WTC11 (cell line): ENCODE results near the gene GLCCI1. TPM values are rescaled to one million over a fixed set of nuclear protein-coding genes. Genes with fewer than 3 reads are reported as not detected.

Source experiments
- ATAC-seq: fragments of 200-7000 bp; cut with Tn5 transposase; 2 replicates; pipeline ENCODE4 v1.10.0; 2021; ENCODE audit warnings: mild to moderate bottlenecking, moderate library complexity
- CTCF ChIA-PET: fragments of 300-600 bp; sonication (Branson Sonifier 250); formaldehyde crosslinking; loops from one replicate; lab custom pipeline; 2021; ENCODE audit warnings: antibody characterized with exemption; lab: Charles Lee
- POLR2A ChIA-PET: fragments of 350-600 bp; sonication (Branson Sonifier 250); formaldehyde crosslinking; loops from one replicate; lab custom pipeline; 2021; ENCODE audit warnings: antibody characterized with exemption; lab: Charles Lee
- DNase-seq: peaks from one replicate; pipeline ENCODE4 v3.0.0; 2021; ENCODE audit warnings: low spot score
- H3K27ac Mint-ChIP-seq: 2 replicates; pipeline ENCODE4 v1.8.0; 2021; ENCODE audit warnings: mixed read lengths
- H3K27me3 Mint-ChIP-seq: 2 replicates; pipeline ENCODE4 v1.8.0; 2021; ENCODE audit warnings: low read depth, mild to moderate bottlenecking, moderate library complexity, mixed read lengths
- H3K36me3 Mint-ChIP-seq: 2 replicates; pipeline ENCODE4 v1.8.0; 2021; ENCODE audit warnings: mixed read lengths
- H3K4me1 Mint-ChIP-seq: 2 replicates; pipeline ENCODE4 v1.8.0; 2022; ENCODE audit warnings: mixed read lengths
- H3K4me3 Mint-ChIP-seq: 2 replicates; pipeline ENCODE4 v1.8.0; 2021; ENCODE audit warnings: mild to moderate bottlenecking, moderate library complexity, mixed read lengths
- H3K9me3 Mint-ChIP-seq: 2 replicates; pipeline ENCODE4 v1.8.0; 2021; ENCODE audit warnings: mixed read lengths
- CDX4 ChIP-seq: fragments of 250-450 bp; sonication (Bioruptor Pico); IDR thresholded peaks from 2 replicates; pipeline ENCODE4 v1.9.0; 2021; ENCODE audit warnings: moderate library complexity, mild to moderate bottlenecking, inconsistent platforms, borderline replicate concordance
- ERG ChIP-seq: fragments of 250-450 bp; sonication (Bioruptor Pico); IDR thresholded peaks from 2 replicates; pipeline ENCODE4 v1.8.0; 2021; ENCODE audit warnings: mild to moderate bottlenecking
- ETV6 ChIP-seq: sonication (generic); formaldehyde crosslinking; IDR thresholded peaks from 2 replicates; pipeline ENCODE4 v1.8.1; 2022; ENCODE audit warnings: mild to moderate bottlenecking, missing genetic modification reagents
- FOXJ3 ChIP-seq: sonication (generic); formaldehyde crosslinking; IDR thresholded peaks from 2 replicates; pipeline ENCODE4 v1.9.0; 2021; ENCODE audit warnings: missing genetic modification reagents, mild to moderate bottlenecking, borderline replicate concordance
- IRF2 ChIP-seq: sonication (generic); formaldehyde crosslinking; IDR thresholded peaks from 2 replicates; pipeline ENCODE4 v1.8.0; 2022; ENCODE audit warnings: low read depth, missing genetic modification reagents, borderline replicate concordance
- JUN ChIP-seq: sonication (generic); formaldehyde crosslinking; IDR thresholded peaks from 2 replicates; pipeline ENCODE4 v1.8.0; 2023; ENCODE audit warnings: mild to moderate bottlenecking, missing genetic modification reagents
- MXD4 ChIP-seq: fragments of 250-450 bp; sonication (Bioruptor Pico); IDR thresholded peaks from 2 replicates; pipeline ENCODE4 v1.8.0; 2021; ENCODE audit warnings: mild to moderate bottlenecking, moderate library complexity, borderline replicate concordance
- ZMAT4 ChIP-seq: fragments of 250-450 bp; sonication (Bioruptor Pico); IDR thresholded peaks from 2 replicates; pipeline ENCODE4 v1.9.0; 2021; ENCODE audit warnings: mild to moderate bottlenecking
- ZNF317 ChIP-seq: sonication (generic); formaldehyde crosslinking; IDR thresholded peaks from 2 replicates; pipeline ENCODE4 v1.8.1; 2023; ENCODE audit warnings: low read depth, mild to moderate bottlenecking, moderate library complexity, missing genetic modification reagents, borderline replicate concordance
- ZNF425 ChIP-seq: fragments of 250-450 bp; sonication (Bioruptor Pico); conservative IDR thresholded peaks from 2 replicates; pipeline ENCODE4 v1.9.0; 2021; ENCODE audit warnings: mild to moderate bottlenecking
- ZSCAN18 ChIP-seq: fragments of 250-450 bp; sonication (Bioruptor Pico); IDR thresholded peaks from 2 replicates; pipeline ENCODE4 v2.1.2; 2022; ENCODE audit warnings: mild to moderate bottlenecking, moderate library complexity
- total RNA-seq: library from RNA; stranded (reverse); gene quantifications from 3 replicates; pipeline ENCODE4 v1.2.3, GENCODE V29; 2021
- TF ChIP-seq, protein P1 (sequence below): fragments of 200-600 bp; IDR thresholded peaks from 2 replicates; pipeline ENCODE4 v1.8.0; 2022; ENCODE audit warnings: antibody characterized with exemption
- TF ChIP-seq, protein P2 (sequence below): sonication (generic); formaldehyde crosslinking; IDR thresholded peaks from 2 replicates; pipeline ENCODE4 v1.8.0; 2022; ENCODE audit warnings: missing genetic modification reagents
- TF ChIP-seq, protein P3 (sequence below): sonication (generic); formaldehyde crosslinking; IDR thresholded peaks from 2 replicates; pipeline ENCODE4 v1.8.1; 2023; ENCODE audit warnings: mild to moderate bottlenecking, moderate library complexity, missing genetic modification reagents

Gene GLCCI1
- total RNA-seq, 1 experiment from 2014 or later, result 23.8 TPM

DNA sequence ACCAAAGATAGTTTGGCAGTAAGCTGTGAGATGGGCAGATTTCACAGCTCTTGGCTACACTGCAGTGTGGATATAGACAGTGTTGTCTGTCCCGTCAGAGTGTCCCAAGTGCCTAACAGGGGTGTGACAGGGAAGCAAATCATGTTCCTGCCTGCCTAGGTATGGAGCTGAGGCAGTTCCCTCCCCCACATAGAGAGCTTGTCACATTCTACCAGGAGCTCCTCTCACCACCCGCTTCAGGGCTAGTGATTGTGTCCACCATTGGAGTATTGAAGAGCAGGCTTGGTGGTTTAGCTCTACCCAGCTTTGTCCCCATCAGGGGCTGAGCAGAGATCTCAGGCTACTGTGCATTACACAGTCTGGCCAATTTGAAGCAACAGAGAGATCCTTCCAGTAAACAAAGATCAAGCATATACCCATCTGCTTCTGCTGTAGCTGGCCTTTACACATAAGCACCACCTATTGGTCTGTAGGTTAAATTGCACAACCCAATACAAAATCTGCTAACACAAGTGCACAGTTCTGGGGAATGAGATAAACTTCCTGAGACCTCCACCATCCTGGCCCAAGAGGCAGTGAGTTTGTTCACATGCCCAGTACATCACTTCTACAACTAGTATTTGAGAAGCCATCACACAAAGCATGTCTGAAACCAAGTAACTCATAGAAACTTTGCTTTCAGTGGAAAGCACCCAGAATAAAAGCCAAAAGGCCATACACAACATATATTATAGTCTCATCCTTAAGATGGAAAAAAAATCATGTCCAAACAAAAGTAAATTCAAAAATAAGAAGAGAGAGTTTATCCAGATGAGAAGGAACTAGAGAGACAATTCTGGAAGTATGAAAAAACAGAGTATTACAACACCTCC lies 67.3 kb downstream of the GLCCI1 start:
- no peak for TF ChIP-seq FOXJ3 (CRISPR knock-in tag)
- TF ChIP-seq, protein P1, sequence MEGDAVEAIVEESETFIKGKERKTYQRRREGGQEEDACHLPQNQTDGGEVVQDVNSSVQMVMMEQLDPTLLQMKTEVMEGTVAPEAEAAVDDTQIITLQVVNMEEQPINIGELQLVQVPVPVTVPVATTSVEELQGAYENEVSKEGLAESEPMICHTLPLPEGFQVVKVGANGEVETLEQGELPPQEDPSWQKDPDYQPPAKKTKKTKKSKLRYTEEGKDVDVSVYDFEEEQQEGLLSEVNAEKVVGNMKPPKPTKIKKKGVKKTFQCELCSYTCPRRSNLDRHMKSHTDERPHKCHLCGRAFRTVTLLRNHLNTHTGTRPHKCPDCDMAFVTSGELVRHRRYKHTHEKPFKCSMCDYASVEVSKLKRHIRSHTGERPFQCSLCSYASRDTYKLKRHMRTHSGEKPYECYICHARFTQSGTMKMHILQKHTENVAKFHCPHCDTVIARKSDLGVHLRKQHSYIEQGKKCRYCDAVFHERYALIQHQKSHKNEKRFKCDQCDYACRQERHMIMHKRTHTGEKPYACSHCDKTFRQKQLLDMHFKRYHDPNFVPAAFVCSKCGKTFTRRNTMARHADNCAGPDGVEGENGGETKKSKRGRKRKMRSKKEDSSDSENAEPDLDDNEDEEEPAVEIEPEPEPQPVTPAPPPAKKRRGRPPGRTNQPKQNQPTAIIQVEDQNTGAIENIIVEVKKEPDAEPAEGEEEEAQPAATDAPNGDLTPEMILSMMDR, result peak; percentile 37; the same call in 1 of the 2 replicates
- no peaks in the 10 kb centered on the region for H3K9me3 Mint-ChIP-seq
- H3K36me3 Mint-ChIP-seq, result peaks cover 14% of the 10 kb centered on the region; the same call in 1 of the 2 replicates
- CTCF ChIA-PET, result interaction anchor here (0.6 to 2.3 kb wide), 31 partner anchors 11 to 612 kb away, joined by 3 to 21 read pairs (median 4); partner anchors contain the start of gene UMAD1
- H3K27me3 Mint-ChIP-seq, result no peaks in the 10 kb centered on the region
- no peak for DNase-seq
- no peak overlapping the region for H3K27ac Mint-ChIP-seq
- no peak overlapping the region for H3K4me3 Mint-ChIP-seq
- peak; percentile 95 for ATAC-seq
- POLR2A ChIA-PET, result interaction anchor here (0.7 kb wide), 1 partner anchor 42 kb away, joined by 3 read pairs; no protein-coding TSS in a partner anchor
- H3K4me1 Mint-ChIP-seq, result peaks cover 31% of the 10 kb centered on the region

- H3K36me3 Mint-ChIP-seq, result peaks cover 15% of the 10 kb centered on the region
- no peaks in the 10 kb centered on the region for H3K27me3 Mint-ChIP-seq
- H3K4me3 Mint-ChIP-seq, result no peak overlapping the region
- ChIA-PET CTCF (no interaction called here), POLR2A (no interaction called here)
- H3K4me1 Mint-ChIP-seq, result peaks cover 31% of the 10 kb centered on the region
- ATAC-seq, result no peak
- no peak for DNase-seq
- H3K9me3 Mint-ChIP-seq, result no peaks in the 10 kb centered on the region
- peak overlapping the region; percentile 15; the same call in 1 of the 2 replicates for H3K27ac Mint-ChIP-seq
- TF ChIP-seq IRF2 (no peak), CDX4 (CRISPR knock-in tag) (no peak), ZNF425 (CRISPR knock-in tag) (no peak), ZNF317 (no peak), ZSCAN18 (CRISPR knock-in tag) (no peak), JUN (CRISPR knock-in tag) (no peak), ETV6 (no peak), ERG (CRISPR knock-in tag) (no peak), ZMAT4 (no peak), MXD4 (CRISPR knock-in tag) (no peak)
- TF ChIP-seq, protein P2, sequence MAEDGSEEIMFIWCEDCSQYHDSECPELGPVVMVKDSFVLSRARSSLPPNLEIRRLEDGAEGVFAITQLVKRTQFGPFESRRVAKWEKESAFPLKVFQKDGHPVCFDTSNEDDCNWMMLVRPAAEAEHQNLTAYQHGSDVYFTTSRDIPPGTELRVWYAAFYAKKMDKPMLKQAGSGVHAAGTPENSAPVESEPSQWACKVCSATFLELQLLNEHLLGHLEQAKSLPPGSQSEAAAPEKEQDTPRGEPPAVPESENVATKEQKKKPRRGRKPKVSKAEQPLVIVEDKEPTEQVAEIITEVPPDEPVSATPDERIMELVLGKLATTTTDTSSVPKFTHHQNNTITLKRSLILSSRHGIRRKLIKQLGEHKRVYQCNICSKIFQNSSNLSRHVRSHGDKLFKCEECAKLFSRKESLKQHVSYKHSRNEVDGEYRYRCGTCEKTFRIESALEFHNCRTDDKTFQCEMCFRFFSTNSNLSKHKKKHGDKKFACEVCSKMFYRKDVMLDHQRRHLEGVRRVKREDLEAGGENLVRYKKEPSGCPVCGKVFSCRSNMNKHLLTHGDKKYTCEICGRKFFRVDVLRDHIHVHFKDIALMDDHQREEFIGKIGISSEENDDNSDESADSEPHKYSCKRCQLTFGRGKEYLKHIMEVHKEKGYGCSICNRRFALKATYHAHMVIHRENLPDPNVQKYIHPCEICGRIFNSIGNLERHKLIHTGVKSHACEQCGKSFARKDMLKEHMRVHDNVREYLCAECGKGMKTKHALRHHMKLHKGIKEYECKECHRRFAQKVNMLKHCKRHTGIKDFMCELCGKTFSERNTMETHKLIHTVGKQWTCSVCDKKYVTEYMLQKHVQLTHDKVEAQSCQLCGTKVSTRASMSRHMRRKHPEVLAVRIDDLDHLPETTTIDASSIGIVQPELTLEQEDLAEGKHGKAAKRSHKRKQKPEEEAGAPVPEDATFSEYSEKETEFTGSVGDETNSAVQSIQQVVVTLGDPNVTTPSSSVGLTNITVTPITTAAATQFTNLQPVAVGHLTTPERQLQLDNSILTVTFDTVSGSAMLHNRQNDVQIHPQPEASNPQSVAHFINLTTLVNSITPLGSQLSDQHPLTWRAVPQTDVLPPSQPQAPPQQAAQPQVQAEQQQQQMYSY (CRISPR knock-in tag), result no peak
- TF ChIP-seq, protein P3, sequence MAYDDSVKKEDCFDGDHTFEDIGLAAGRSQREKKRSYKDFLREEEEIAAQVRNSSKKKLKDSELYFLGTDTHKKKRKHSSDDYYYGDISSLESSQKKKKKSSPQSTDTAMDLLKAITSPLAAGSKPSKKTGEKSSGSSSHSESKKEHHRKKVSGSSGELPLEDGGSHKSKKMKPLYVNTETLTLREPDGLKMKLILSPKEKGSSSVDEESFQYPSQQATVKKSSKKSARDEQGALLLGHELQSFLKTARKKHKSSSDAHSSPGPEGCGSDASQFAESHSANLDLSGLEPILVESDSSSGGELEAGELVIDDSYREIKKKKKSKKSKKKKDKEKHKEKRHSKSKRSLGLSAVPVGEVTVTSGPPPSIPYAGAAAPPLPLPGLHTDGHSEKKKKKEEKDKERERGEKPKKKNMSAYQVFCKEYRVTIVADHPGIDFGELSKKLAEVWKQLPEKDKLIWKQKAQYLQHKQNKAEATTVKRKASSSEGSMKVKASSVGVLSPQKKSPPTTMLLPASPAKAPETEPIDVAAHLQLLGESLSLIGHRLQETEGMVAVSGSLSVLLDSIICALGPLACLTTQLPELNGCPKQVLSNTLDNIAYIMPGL (CRISPR knock-in tag), result no peak
- TF ChIP-seq, protein P1, result no peak
These were observed 68.6 kb downstream of the GLCCI1 start for GRCh38 chr7:8037151-8037550.
